Measurements from ENCODE around the gene GAREM2. TPM values are rescaled to one million over a fixed set of nuclear protein-coding genes. Genes with fewer than 3 reads are reported as not detected.

The GAREM2 gene
- total and polyA plus RNA-seq, 2 donors from 2014 or later: 1.2 to 3.2 TPM

DNA sequence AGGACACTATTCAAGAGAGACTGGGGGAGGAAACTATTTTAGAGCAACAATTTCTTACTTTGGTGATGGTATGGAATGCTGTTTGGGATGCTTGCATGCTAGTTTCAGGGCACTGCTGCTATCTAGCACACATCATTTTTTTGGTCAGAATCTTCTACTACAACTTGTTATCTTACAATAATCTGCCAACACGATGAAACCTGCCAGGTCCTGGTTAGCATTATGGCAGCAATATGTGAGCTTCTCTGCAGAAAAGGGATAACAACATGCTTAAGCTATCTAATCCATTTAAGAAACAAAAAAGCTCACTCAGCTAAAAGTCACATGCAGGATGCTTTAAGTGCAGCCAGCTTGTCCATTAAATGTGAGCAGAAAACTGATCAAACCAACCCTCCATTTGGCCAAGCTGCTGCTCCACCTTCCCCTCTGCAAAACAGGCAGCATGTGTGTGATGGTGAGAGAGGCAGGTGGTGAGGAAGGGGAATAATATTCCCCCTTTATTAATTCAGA lies 30.1 kb downstream of the GAREM2 start:
- TF ChIP-seq, protein P1, sequence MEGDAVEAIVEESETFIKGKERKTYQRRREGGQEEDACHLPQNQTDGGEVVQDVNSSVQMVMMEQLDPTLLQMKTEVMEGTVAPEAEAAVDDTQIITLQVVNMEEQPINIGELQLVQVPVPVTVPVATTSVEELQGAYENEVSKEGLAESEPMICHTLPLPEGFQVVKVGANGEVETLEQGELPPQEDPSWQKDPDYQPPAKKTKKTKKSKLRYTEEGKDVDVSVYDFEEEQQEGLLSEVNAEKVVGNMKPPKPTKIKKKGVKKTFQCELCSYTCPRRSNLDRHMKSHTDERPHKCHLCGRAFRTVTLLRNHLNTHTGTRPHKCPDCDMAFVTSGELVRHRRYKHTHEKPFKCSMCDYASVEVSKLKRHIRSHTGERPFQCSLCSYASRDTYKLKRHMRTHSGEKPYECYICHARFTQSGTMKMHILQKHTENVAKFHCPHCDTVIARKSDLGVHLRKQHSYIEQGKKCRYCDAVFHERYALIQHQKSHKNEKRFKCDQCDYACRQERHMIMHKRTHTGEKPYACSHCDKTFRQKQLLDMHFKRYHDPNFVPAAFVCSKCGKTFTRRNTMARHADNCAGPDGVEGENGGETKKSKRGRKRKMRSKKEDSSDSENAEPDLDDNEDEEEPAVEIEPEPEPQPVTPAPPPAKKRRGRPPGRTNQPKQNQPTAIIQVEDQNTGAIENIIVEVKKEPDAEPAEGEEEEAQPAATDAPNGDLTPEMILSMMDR (IDR thresholded peaks at IDR 0.05; ENCODE audit: borderline replicate concordance, extremely low read depth, insufficient read depth): no peak
- no peak overlapping the region for H3K4me3 ChIP-seq (ENCODE audit: low read length in 3 of 3)
- H3K27me3 ChIP-seq (ENCODE audit: control insufficient read depth, insufficient read depth, low read length): no peaks in the 10 kb centered on the region
- intact Hi-C loops (cut with DNase I): no loop called here
- no peak overlapping the region for H3K9ac ChIP-seq (ENCODE audit: low read length in 3 of 3)
- H3K9me3 ChIP-seq (ENCODE audit: control insufficient read depth in 2 of 3, insufficient read depth in 1 of 3, low read length in 3 of 3): no peaks in the 10 kb centered on the region
- no peak for DNase-seq
- no peak overlapping the region for H3K27ac ChIP-seq (ENCODE audit: low read depth in 2 of 2, low read length in 2 of 2)
- FAIRE-seq: no peak
- no peaks in the 10 kb centered on the region for H3K4me1 ChIP-seq (ENCODE audit: control insufficient read depth in 2 of 3, insufficient read depth in 2 of 3, low read depth in 1 of 3, low read length in 3 of 3)
- H3K36me3 ChIP-seq (ENCODE audit: control insufficient read depth in 2 of 3, insufficient read depth in 3 of 3, low read length in 3 of 3): peaks cover 2 to 48% (median 36%) of the 10 kb centered on the region in 3 donors

DNA sequence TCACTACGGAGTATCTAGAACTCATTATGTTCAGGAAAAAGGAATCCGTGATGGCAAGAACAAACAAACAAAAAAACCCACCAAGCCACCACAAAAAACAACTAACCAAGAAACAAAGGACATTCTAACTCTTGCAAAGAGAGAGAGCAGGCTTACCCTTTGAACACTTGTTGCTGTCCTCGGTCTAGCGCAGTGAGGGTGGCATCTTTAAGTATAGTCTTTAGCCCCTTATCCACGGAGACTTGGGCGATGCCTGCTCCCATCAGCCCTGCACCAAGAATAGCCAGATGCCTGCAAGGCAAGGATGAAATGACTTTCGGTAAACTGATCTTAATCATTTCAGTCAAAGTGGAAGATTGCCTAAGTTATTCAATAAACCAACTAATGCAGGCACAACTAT lies 31.0 kb downstream of the GAREM2 start:
- intact Hi-C loops (cut with DNase I): no loop called here
- H3K9ac ChIP-seq (ENCODE audit: low read length in 3 of 3): no peak overlapping the region
- H3K9me3 ChIP-seq (ENCODE audit: control insufficient read depth in 2 of 3, insufficient read depth in 1 of 3, low read length in 3 of 3): no peaks in the 10 kb centered on the region
- H3K36me3 ChIP-seq (ENCODE audit: control insufficient read depth in 2 of 3, insufficient read depth in 3 of 3, low read length in 3 of 3): peaks cover 2 to 51% (median 42%) of the 10 kb centered on the region in 3 donors
- no peak overlapping the region for H3K27ac ChIP-seq (ENCODE audit: low read depth in 2 of 2, low read length in 2 of 2)
- no peak overlapping the region for H3K4me3 ChIP-seq (ENCODE audit: low read length in 3 of 3)
- FAIRE-seq (no peak), DNase-seq (no peak)
- TF ChIP-seq, protein P1 (IDR thresholded peaks at IDR 0.05; ENCODE audit: borderline replicate concordance, extremely low read depth, insufficient read depth): no peak
- no peaks in the 10 kb centered on the region for H3K4me1 ChIP-seq (ENCODE audit: control insufficient read depth in 2 of 3, insufficient read depth in 2 of 3, low read depth in 1 of 3, low read length in 3 of 3)
- H3K27me3 ChIP-seq (ENCODE audit: control insufficient read depth, insufficient read depth, low read length): no peaks in the 10 kb centered on the region

DNA sequence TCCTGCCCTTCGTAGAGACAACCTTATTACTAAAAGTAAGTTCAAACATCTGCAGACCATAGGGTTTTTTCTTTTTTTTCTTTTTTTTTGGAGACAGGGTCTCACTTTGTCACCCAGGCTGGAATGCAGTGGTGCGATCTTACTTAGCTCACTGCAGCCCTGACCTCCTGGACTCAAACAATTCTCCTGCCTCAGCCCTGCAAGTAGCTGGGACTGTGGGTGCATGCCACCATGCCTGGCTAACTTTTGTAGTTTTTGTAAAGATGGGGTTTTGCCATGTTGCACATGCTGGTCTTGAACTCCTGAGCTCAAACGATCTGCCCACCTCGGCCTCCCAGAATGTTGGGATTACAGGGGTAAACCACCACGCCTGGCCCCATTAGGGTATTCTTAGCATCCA lies 39.1 kb downstream of the GAREM2 start:
- Histone ChIP-seq H3K27me3 (ENCODE audit: control insufficient read depth, insufficient read depth, low read length) (no peaks in the 10 kb centered on the region), H3K4me3 (ENCODE audit: low read length in 3 of 3) (no peak overlapping the region), H3K9ac (ENCODE audit: low read length in 3 of 3) (no peak overlapping the region), H3K27ac (ENCODE audit: low read depth in 2 of 2, low read length in 2 of 2) (no peak overlapping the region), H3K4me1 (ENCODE audit: control insufficient read depth in 2 of 3, insufficient read depth in 2 of 3, low read depth in 1 of 3, low read length in 3 of 3) (no peaks in the 10 kb centered on the region), H3K36me3 (ENCODE audit: control insufficient read depth in 2 of 3, insufficient read depth in 3 of 3, low read length in 3 of 3) (peaks cover 10 to 71% (median 34%) of the 10 kb centered on the region in 3 donors), H3K9me3 (ENCODE audit: control insufficient read depth in 2 of 3, insufficient read depth in 1 of 3, low read length in 3 of 3) (no peaks in the 10 kb centered on the region)
- intact Hi-C loops (cut with DNase I): no loop called here
- TF ChIP-seq, protein P1 (IDR thresholded peaks at IDR 0.05; ENCODE audit: borderline replicate concordance, extremely low read depth, insufficient read depth): no peak
- FAIRE-seq (no peak), DNase-seq (no peak)

DNA sequence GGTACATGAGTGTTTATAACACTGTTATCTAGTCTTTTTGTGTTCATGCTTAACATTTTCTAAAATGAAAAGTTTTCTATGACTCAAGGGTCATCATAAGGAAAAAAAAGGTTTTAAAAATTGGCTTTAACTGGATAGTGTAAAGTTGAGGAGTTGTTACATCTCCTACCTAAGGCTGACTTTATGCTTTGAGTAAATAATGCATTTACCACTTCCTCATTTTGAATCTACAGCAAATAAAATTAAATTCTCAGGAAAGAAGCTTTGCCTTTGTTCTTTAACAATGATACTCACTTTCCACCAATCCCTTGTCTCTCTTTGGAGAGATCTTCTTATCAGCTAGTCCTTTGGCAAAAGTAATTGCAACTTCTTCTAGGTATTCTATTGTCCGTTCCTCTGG lies 41.9 kb downstream of the GAREM2 start:
- no peaks in the 10 kb centered on the region for H3K4me1 ChIP-seq (ENCODE audit: control insufficient read depth in 2 of 3, insufficient read depth in 2 of 3, low read depth in 1 of 3, low read length in 3 of 3)
- H3K4me3 ChIP-seq (ENCODE audit: low read length in 3 of 3): no peak overlapping the region
- no peak overlapping the region for H3K9ac ChIP-seq (ENCODE audit: low read length in 3 of 3)
- H3K9me3 ChIP-seq (ENCODE audit: control insufficient read depth in 2 of 3, insufficient read depth in 1 of 3, low read length in 3 of 3): peaks cover 0 to 2% (median 0%) of the 10 kb centered on the region in 3 donors
- peaks cover 10 to 55% (median 18%) of the 10 kb centered on the region in 3 donors for H3K36me3 ChIP-seq (ENCODE audit: control insufficient read depth in 2 of 3, insufficient read depth in 3 of 3, low read length in 3 of 3)
- intact Hi-C loops (cut with DNase I): no loop called here
- H3K27me3 ChIP-seq (ENCODE audit: control insufficient read depth, insufficient read depth, low read length): no peaks in the 10 kb centered on the region
- DNase-seq (no peak), FAIRE-seq (no peak)
- TF ChIP-seq, protein P1 (IDR thresholded peaks at IDR 0.05; ENCODE audit: borderline replicate concordance, extremely low read depth, insufficient read depth): no peak
- no peak overlapping the region for H3K27ac ChIP-seq (ENCODE audit: low read depth in 2 of 2, low read length in 2 of 2)

All from kidney (tissue), 14 donors.